ENCODE data around the gene EEF1G.

DNA sequence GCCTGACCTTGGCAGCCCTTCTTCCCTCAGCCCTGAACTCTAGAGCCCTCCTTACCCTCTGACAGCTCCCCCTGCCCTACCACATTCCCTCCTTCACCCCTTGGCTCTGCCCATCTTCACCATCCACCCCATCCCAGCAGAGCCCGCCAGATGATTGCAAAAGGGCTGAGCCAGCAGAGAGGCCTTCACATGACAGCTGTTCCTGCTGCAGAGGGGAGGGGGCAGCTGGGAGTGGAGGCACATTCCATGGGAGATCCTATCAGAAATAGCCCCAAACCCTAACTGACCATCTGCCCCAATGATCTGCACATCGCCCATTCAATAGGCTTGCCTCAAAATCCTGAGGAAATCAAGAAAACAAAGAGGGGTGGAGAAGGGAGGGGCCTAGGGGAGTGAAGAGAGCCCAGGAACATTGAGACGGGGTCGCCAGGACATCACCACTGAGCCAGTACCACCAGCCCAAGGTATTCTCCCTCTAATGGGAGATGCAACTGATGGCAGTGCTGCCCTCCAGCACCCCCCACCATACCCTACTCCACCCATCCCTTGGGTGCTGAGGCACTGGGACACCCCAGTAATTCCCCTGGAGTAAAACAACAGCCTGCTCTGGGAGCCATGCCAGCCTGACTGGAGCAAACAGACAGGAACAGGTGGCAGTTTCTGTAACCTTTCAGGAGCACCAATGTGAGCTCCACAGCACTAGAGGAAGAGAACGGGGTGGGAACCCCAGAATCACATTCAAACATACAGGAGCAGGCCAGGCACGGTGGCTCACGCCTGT, 19.1 kb downstream of the EEF1G start:
- TF ChIP-seq, protein P1, sequence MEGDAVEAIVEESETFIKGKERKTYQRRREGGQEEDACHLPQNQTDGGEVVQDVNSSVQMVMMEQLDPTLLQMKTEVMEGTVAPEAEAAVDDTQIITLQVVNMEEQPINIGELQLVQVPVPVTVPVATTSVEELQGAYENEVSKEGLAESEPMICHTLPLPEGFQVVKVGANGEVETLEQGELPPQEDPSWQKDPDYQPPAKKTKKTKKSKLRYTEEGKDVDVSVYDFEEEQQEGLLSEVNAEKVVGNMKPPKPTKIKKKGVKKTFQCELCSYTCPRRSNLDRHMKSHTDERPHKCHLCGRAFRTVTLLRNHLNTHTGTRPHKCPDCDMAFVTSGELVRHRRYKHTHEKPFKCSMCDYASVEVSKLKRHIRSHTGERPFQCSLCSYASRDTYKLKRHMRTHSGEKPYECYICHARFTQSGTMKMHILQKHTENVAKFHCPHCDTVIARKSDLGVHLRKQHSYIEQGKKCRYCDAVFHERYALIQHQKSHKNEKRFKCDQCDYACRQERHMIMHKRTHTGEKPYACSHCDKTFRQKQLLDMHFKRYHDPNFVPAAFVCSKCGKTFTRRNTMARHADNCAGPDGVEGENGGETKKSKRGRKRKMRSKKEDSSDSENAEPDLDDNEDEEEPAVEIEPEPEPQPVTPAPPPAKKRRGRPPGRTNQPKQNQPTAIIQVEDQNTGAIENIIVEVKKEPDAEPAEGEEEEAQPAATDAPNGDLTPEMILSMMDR (IDR thresholded peaks at IDR 0.05) = no peak
- TF ChIP-seq POLR2AphosphoS5 (IDR thresholded peaks at IDR 0.05; ENCODE audit: low read depth, low read length) = no peak
- TF ChIP-seq, protein P2, sequence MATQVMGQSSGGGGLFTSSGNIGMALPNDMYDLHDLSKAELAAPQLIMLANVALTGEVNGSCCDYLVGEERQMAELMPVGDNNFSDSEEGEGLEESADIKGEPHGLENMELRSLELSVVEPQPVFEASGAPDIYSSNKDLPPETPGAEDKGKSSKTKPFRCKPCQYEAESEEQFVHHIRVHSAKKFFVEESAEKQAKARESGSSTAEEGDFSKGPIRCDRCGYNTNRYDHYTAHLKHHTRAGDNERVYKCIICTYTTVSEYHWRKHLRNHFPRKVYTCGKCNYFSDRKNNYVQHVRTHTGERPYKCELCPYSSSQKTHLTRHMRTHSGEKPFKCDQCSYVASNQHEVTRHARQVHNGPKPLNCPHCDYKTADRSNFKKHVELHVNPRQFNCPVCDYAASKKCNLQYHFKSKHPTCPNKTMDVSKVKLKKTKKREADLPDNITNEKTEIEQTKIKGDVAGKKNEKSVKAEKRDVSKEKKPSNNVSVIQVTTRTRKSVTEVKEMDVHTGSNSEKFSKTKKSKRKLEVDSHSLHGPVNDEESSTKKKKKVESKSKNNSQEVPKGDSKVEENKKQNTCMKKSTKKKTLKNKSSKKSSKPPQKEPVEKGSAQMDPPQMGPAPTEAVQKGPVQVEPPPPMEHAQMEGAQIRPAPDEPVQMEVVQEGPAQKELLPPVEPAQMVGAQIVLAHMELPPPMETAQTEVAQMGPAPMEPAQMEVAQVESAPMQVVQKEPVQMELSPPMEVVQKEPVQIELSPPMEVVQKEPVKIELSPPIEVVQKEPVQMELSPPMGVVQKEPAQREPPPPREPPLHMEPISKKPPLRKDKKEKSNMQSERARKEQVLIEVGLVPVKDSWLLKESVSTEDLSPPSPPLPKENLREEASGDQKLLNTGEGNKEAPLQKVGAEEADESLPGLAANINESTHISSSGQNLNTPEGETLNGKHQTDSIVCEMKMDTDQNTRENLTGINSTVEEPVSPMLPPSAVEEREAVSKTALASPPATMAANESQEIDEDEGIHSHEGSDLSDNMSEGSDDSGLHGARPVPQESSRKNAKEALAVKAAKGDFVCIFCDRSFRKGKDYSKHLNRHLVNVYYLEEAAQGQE (IDR thresholded peaks at IDR 0.05; ENCODE audit: insufficient read depth in 1 of 2, low read depth in 2 of 2, low read length in 1 of 2) = no peak
- no peak for TF ChIP-seq SIN3A (IDR thresholded peaks at IDR 0.05; ENCODE audit: borderline replicate concordance, insufficient read depth, low read depth, low read length)
- no peak for TF ChIP-seq TCF7L2 (IDR thresholded peaks at IDR 0.05; ENCODE audit: low read depth, low read length)
